ENCODE results near the gene PAK5.
"Not testable (repeated sequence)": the region's sequence is repeated elsewhere in the genome, so short reads cannot be mapped to it uniquely, and the experiment has no call there.

The PAK5 gene

GRCh38 chr20:9686001-9686400 is 152.9 kb downstream of the PAK5 start:
- no peak for DNase-seq (ENCODE audit: low read depth, low spot score)

DNA sequence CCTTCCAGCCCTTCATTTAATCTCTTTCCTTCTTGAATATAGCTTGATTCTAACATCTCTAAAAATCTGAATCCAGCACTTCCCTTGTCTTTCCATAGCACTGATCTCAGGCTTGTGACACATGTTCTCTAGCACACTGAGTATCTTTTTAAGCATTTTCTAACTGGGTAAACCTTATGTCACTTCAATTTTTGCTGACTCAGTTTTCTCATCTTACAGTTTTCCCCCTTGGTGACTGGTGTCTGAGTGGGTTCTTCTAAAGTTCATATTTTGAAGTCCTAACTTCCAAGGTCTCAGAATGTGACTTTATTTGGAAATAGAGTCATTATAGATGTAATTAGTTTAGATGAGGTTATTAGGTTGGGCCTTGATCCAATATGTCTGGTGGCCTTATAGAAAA is 153.9 kb downstream of the PAK5 start:
- DNase-seq (ENCODE audit: low read depth, low spot score): no peak

DNA sequence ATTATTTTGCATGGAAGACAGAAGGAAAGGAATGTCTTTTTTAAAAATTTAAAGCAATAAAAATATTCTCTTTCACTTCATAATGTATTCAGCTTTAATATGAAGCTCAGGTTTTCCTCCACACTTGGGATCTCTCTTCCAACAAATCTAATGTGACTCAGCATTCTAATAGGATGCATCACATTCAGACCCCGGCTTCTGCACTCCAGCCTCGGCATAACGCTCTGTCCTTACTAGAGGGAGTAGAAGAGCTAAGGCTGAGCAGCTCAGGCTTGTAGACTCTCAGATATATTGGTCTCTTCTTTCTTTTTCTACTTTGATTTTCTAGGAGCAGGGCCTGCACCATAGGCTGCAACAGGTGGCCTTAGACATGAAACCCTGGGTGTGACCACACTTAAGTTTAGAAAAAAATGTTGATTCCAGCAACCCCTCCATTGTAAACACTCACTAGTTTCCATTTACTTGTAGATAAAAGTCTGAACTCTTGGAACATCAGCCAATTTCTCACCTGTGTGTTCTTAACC is 161.7 kb downstream of the PAK5 start:
- no peak for DNase-seq (ENCODE audit: low read depth, low spot score)

DNA sequence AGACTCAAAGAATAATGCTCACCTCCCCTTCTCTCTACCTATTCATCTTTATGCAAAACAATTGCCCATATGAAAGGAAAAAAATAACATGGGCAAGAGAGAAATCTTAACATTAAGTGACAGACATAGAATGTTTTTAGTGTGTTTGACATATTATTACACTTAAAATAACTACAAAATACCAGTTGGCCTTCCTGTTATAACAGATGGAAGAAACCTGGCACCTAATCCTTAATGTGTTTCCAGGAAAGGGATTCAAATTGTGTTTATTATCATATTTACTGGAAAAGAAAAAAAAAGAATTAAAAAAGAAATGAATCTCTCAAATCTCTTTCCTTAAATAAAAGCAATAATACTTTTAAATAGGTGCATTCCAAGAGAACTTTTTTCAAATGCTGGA is 165.9 kb downstream of the PAK5 start:
- no peak for DNase-seq (ENCODE audit: low read depth, low spot score)

- no peak for DNase-seq (ENCODE audit: low read depth, low spot score)
These were observed 166.8 kb downstream of the PAK5 start for GRCh38 chr20:9672027-9672426.

GRCh38 chr20:9668381-9668780 is 170.5 kb downstream of the PAK5 start:
- DNase-seq (ENCODE audit: low read depth, low spot score): no peak

DNA sequence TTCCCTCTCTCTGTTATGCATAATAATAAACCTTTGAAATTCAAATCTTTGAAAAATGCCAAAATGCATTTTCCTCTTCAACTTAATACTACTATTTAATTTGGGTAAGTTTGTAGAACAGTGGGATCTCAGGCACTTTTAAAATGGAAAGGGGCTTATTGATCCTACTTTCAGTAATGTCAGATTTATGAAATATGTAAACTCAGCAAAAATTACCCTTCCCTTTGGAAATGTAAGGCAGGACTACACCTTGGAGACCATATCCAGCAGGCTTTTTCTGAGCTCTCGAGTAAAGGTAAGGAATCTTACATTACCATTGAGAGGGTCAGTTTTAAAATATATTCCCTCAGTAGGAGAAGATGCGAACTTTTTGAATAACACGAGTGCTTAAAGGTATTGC is 175.5 kb downstream of the PAK5 start:
- no peak for DNase-seq (ENCODE audit: low read depth, low spot score)

DNA sequence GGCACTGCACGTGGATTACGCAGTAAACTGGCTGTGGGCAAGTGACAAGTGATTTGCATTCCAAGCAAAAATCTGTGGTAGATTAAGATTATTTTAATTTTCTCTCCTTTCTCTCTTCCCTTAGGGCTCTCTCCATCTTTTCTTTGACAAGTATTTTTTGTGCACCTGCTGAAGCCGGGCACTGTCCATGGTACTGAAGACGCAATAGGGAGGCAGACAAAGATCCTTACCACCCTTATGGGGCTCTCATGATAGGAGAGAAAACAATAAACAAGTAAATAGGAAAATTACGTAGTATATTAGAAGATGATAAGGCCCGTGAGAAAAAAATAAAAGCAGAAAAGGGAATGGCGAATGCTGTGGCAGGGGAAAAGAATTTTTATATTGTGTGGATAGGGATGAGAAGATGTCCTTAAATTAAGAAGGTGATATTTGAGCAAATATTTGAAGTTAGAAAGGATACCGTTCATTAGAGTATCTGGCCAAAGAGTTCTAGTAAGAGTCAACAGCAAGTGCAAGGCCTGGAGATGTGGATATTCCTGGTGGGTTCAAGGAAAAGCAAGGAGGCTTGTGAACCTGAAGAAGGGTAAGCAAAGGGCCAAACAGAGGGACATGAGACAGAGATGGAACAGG is 178.5 kb downstream of the PAK5 start:
- DNase-seq (ENCODE audit: low read depth, low spot score): no peak

- DNase-seq (ENCODE audit: low read depth, low spot score): no peak
These were observed 191.1 kb downstream of the PAK5 start for GRCh38 chr20:9647741-9648140.

- no peak for DNase-seq (ENCODE audit: low read depth, low spot score)
These were observed 192.5 kb downstream of the PAK5 start for GRCh38 chr20:9646375-9646774.

- DNase-seq (ENCODE audit: low read depth, low spot score): no peak
These were observed 196.0 kb downstream of the PAK5 start for GRCh38 chr20:9642882-9643281.

DNA sequence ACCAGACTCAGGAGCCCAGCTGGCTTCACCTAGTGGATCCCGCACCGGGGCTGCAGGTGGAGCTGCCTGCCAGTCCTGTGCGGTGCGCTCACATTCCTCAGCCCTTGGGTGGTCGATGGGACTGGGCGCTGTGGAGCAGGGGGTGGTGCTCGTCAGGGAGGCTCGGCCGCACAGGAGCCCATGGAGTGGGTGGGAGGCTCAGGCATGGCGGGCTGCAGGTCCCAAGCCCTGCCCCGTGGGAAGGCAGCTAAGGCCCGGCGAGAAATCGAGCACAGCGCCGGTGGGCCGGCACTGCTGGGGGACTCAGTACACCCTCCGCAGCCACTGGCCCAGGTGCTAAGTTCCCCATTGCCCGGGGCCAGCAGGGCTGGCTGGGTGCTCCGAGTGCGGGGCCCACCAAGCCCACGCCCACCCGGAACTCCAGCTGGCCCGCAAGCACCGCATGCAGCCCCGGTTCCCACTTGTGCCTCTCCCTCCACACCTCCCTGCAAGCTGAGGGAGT is 197.3 kb downstream of the PAK5 start:
- not testable (repeated sequence) for DNase-seq (ENCODE audit: low read depth, low spot score)

DNA sequence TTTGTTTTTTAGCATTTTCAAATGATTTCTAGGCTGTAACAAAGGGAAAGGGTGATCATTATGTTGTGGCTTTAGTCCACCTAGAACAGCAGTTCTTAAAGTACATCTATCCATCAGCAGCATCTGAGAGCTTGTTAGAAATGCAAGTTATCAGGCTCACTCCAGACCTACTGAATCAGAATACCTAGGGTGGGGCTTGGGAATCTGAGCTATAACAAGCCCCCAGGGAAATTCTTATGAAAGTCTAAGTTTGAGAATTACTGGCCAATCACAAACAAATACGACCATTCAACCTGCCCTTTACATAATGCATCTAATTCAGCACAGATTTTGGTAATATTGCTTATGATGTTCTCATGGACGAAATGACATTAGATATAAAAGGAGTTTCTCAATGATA is 201.0 kb downstream of the PAK5 start:
- DNase-seq (ENCODE audit: low read depth, low spot score): no peak

DNA sequence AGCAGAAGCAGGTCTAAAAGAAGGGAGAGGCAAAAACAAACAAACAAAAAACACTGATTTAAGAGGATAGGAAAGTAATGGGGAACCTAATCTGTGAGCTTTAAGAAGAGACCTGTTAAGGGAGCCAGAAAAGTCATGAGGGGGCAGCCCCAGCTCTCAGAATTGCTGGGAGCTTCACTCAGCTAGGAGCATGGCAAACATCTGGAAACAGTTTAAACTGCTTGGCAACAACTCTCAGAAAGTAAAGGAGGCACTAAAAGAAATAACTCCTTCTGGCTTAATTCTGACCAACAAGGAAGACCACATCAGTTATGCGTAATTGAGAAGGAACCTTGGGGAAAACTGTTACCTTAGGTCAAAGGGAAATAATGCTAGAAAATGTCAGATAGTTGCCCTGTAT is 203.1 kb downstream of the PAK5 start:
- DNase-seq (ENCODE audit: low read depth, low spot score): no peak

GRCh38 chr20:9634327-9634726 is 204.5 kb downstream of the PAK5 start:
- DNase-seq (ENCODE audit: low read depth, low spot score): no peak

- DNase-seq (ENCODE audit: low read depth, low spot score): no peak
These were observed 205.9 kb downstream of the PAK5 start for GRCh38 chr20:9632991-9633390.

DNA sequence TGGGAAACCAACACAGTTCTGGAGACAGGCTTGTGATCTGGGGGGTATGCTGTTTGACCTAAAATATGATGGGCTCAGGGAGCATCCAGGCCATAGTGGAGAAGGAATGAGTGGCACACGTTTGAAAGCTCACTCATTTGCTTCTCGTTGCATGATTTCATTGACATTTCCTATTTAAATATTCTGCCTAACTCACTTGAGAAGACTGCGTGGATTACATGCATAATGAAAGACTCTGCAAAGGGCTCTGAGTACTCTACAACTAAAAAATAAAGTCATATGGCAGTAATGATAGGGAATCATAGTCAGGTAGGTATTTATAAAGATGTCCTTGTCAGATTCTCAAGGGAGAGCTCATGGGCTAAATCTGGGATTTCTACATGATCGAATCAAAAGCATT is 206.6 kb downstream of the PAK5 start:
- DNase-seq (ENCODE audit: low read depth, low spot score): no peak

DNA sequence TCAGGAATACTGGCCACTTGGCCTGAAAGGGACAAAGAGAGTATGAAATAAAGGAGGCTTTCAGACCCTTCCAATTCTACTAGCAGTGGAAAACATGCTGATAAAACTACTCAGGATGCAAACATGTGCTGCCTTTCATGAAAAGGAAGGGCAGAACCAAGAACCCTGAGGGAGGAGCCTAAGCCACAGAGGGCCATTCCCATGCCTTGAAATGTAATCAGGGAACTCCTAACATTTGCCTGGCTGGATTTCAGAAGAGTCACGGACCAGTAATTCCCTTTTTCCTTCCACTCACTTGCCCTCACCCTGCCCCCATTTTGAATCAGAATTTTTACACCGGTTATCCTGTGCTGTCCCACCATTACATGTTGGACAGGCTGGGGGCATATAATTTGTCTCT is 208.3 kb downstream of the PAK5 start:
- no peak for DNase-seq (ENCODE audit: low read depth, low spot score)

DNA sequence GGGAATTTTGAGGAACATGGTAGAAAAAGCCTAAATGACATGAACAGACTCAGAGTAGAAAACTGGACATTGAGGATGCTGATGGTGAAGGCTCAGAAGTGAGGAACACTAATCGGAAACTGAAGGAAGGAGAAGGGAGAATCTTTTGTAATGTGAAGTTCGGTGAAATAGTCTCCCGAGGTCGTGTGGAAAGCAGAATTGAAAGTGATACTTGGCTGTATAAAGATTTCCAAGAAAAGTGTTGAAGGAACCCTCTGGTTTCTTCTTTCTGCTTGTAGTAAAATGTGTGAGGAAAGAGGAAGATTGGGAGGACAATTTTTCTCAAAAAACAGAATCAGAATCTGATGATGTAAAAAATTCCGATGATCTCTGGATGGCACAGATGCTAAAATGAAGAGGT is 209.0 kb downstream of the PAK5 start:
- no peak for DNase-seq (ENCODE audit: low read depth, low spot score)

- no peak for DNase-seq (ENCODE audit: low read depth, low spot score)
These were observed 210.3 kb downstream of the PAK5 start for GRCh38 chr20:9628589-9628988.

DNA sequence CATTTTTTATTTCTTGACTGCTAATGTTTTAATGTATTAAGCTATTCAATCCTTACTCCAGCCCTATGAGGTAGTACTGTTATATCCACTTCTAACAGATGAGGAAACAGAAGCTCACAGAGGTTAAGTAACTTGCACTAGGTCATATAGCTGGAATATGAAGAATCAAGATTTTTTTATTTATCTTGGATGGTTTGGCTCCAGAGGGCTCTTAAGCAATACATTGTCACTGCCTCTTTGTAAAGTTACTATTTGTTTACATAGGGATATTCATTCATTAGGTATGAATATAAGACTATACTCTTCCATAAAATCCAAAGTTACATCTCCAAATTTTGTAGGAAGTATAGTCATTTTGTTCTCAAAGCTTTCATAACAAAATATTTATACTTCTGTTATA is 210.7 kb downstream of the PAK5 start:
- DNase-seq (ENCODE audit: low read depth, low spot score): no peak

DNA sequence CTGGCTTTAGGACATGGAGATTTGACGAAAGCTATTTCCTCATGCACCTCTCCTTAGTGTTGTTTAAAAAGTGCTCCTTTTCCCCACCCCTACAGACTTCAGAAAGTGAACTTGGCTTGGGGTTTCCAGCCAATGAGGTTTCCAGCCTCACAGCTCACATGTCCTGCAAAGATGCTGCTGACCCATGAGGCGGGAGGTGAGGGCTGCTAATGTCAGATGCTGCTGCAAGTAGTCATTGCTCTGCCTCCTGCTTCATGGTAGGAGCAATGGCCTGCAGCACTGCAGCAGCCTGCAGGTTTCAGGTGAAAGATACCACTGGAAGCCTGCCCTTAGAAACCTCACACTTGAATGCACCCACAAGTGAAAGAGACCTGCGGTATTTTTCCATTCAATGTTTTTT is 211.7 kb downstream of the PAK5 start:
- DNase-seq (ENCODE audit: low read depth, low spot score): no peak

DNA sequence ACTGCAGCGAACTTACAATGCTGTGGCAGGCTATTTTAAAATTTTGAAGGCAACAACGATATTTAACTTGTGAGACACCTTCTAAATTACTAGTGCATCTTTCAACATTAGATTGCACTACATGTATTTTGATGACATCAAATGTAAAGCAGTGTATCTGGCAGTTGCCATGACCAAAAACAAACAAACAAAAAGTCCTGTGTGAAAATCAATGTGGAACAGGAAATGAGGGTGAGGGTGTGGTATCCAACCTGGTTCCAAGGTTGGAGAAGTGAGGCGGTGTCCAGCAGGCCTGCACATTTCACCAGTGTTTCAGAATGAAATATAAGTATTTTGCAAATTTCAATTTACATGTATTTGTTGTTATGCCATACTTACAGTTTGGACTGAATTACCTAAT is 212.5 kb downstream of the PAK5 start:
- DNase-seq (ENCODE audit: low read depth, low spot score): no peak

- no peak for DNase-seq (ENCODE audit: low read depth, low spot score)
These were observed 220.9 kb downstream of the PAK5 start for GRCh38 chr20:9617940-9618339.

Data from iPS DF 19.7 (cell line).